Peyer's patch (tissue), 4 donors: ENCODE measurements around the gene SAMHD1.

ENCODE experiments used
- CTCF ChIP-seq, 6 experiments: fragments of 450-650 bp in 4 of 6; fragments of 200-600 bp in 2 of 6; sonication (generic) in 1 of 6; IDR thresholded peaks; one replicate each; pipeline ENCODE4 v1.5.1; 2017 to 2019; ENCODE audit warnings: antibody characterized with exemption in 6 of 6, mild to moderate bottlenecking in 3 of 6, moderate library complexity in 1 of 6
- POLR2A ChIP-seq, 2 donors: fragments of 450-650 bp; IDR thresholded peaks; one replicate each; pipeline ENCODE4 v1.5.1; 2017; ENCODE audit warnings: antibody characterized with exemption in 2 of 2, mild to moderate bottlenecking in 2 of 2, moderate library complexity in 2 of 2

GRCh38 chr20:36890586-36890985 lies 60.9 kb downstream of the SAMHD1 start:
- TF ChIP-seq CTCF (IDR thresholded peaks at IDR 0.05) (no peak), POLR2A (IDR thresholded peaks at IDR 0.05) (no peak)
